Loucy (cell line): Measurements from ENCODE around the gene APIP.
"Not testable (repeated sequence)": the region's sequence is repeated elsewhere in the genome, so short reads cannot be mapped to it uniquely, and the experiment has no call there.

ENCODE experiments used
- CTCF ChIP-seq: fragments of 200-600 bp; sonication (generic); conservative IDR thresholded peaks from 2 replicates; pipeline ENCODE4 v1.5.1; 2014; ENCODE audit warnings: mild to moderate bottlenecking, antibody characterized with exemption, low read length
- EZH2phosphoT487 ChIP-seq: fragments of 200-600 bp; IDR thresholded peaks from 2 replicates; pipeline ENCODE4 v1.6.1; 2018; ENCODE audit warnings: antibody characterized with exemption, mild to moderate bottlenecking, moderate library complexity, borderline replicate concordance

- not testable (repeated sequence) for TF ChIP-seq CTCF, EZH2phosphoT487
Observed at GRCh38 chr11:34913556-34913955, 2.6 kb downstream of the APIP start.
